HCEC 1CT (cell line): Measurements from ENCODE around the gene RESP18.
"Not testable (repeated sequence)": the region's sequence is repeated elsewhere in the genome, so short reads cannot be mapped to it uniquely, and the experiment has no call there.

Source experiments
- DNase-seq: peaks from one replicate; pipeline ENCODE4 v3.0.0-alpha.2; 2017

RESP18 gene

DNA sequence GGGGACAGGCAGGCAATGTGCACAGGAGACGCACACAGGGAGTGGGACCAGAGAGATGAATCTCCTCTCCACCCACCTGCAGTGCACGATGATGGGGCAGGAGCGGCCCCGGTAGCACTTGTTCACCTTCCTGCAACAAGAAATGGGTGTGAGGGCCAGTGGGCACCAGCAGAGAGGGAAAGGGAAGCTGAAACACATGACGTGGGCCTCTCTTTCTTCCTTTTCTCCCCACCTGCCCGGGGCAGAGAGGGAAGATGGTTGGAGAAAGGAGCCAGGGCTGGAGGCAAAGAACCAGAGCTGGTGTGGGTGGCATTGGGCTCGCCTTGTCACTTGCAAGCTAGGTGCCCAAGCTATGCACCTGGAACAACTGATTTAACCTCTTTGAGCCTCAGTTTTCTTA, 41.1 kb downstream of the RESP18 start:
- DNase-seq: no peak

GRCh38 chr2:219290381-219291171, 42.0 kb downstream of the RESP18 start:
- DNase-seq: no peak

DNA sequence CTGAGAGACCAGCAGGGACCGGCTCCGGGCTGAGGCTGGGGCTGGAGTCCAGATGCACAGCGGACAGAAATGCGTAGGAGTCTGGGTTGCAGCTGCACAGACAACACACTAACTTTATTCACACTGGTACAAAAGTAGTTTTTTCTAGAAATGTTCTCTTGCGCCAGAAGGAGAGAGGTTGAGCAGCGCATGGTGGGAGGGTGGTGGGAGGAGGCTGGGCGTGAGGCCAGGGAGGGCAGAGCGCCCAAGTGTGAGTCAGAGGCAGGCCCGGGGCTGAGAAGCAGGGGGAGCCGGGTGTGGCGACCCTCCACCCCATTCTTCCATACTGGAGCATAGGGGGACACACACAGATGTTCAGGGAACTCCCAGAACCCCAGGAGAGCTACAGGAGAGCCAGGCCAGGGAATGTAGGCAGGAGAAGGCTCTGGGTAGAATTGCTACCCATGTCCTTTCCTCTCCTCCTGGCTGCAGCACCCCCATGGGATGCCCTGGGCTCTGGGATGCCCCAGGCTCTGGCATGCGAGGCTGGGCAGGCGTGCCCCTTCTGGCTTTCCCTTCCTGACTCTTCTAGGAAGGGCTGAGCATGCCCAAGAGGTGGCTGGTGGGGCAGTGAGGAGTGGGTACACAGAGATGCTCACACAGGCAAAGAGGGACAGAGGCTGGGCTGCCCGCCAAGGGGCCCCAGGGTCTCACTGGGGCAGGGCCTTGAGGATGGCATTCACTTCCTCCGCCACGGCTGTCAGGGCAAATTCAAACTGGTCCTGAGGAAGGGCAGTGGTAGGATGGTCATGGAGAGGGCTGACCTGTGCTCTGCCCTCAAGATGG, 42.8 kb downstream of the RESP18 start:
- DNase-seq: peak; percentile 69

DNA sequence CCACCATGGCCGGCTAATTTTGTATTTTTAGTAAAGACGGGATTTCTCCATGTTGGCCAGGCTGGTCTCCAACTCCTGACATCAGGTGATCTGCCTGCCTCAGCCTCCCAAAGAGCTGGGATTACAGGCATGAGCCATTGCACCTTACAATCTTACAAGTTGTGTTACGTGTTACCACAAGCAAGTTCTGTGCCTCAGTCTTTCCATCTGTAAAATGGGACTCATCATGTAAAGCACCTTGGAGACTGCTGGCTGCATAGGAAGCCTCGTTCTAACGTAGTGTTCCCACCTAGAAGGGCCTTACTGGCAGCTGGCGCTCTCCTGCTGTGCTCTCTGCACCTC, 43.4 kb downstream of the RESP18 start:
- no peak for DNase-seq

- no peak for DNase-seq
Observed at GRCh38 chr2:219287580-219288265, 44.8 kb downstream of the RESP18 start.

- DNase-seq: not testable (repeated sequence)
Observed at GRCh38 chr2:219287116-219287440, 45.5 kb downstream of the RESP18 start.

GRCh38 chr2:219286436-219287115, 46.0 kb downstream of the RESP18 start:
- no peak for DNase-seq

- no peak for DNase-seq
Observed at GRCh38 chr2:219285894-219286425, 46.6 kb downstream of the RESP18 start.

DNA sequence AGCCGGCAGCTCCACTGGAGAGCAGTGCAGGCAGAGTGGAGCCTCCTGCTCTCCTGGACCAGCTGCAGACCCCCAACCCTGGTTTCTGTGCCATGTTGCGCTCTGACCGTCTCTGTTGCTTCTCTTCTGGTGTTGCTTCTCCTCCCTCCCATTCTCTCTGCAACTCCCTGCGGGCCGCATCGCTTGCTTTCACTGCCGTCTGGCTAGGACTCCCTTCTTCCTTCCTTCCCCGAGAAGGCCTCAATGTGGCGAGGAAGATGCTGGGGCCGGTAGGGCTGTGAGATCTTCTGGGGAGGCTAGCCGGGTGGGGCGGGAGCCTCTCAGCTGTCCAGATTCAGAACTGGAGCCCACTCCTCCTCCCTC, 47.2 kb downstream of the RESP18 start:
- DNase-seq: no peak

DNA sequence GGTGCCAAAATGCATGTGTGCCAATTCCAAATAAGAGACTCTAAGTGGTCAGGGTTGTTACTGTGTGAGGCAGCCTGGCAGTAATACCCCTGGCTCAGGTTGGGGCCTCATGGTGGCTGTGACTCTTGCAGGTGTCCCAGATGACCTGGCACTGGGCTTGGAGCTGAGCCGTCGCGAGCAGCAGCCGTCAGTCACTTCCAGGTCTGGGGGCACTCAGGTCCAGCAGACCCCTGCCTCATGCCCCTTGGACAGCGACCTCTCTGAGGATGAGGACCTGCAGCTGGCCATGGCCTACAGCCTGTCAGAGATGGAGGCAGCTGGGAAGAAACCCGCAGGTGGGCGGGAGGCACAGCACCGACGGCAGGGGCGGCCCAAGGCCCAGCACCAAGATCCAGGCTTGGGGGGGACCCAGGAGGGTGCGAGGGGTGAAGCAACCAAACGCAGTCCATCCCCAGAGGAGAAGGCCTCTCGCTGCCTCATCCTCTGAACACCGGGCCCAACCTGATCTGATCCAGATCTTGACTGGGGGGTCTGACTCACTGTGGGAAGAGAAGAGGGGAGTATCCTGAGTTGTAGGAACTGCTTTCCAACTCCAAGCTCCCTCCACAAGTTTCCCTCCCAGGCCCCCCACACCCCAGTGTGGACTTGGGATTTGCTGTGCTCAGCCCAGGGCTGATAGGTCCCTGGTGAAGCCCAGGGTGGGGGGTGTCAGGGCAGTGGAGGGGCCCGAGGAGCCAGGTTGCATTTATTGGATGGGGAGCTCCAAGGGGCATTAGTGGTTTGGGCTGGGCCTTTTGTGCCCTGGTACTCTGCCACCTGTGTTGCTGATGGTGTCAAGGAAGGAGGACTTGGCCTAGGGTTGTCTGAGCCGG, 47.8 kb downstream of the RESP18 start:
- DNase-seq: no peak

- DNase-seq: no peak
Observed at GRCh38 chr2:219282943-219283581, 49.5 kb downstream of the RESP18 start.

DNA sequence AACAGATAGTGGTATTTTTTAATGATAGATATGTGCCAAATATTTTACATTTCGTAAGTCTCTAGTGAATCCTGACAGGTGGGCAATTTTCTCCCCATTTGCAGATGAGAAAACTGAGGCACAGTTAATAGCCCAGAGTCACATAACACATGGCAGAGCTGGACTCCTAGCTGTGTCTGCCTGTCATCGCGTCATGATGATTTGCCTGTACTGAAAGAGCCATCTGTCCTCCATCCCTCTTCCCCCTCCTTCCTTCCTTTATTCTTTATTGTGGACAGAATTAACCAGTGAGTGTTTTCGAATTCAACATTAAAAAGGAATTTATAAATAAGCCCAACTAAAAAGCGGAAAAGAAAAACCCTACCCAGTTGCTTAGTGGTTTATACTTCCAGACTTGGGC, 50.2 kb downstream of the RESP18 start:
- DNase-seq: no peak

DNA sequence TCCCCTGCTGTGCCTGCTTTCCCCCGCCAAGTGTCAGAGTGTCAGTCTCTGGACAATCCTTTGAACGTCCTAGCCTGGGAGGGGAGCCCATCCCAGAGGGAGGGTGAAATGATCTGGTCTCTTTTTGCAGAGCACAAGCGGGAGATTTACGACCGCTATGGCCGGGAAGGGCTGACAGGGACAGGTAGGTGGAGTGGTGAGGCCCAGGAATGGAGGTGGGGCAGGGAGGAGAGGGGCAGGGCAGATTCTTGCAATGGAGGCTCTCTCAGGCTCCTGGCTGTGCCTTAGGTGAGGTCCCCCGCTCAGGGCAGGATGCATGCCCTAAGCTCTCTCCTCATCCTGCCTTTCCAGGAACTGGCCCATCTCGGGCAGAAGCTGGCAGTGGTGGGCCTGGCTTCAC, 51.0 kb downstream of the RESP18 start:
- no peak for DNase-seq

DNA sequence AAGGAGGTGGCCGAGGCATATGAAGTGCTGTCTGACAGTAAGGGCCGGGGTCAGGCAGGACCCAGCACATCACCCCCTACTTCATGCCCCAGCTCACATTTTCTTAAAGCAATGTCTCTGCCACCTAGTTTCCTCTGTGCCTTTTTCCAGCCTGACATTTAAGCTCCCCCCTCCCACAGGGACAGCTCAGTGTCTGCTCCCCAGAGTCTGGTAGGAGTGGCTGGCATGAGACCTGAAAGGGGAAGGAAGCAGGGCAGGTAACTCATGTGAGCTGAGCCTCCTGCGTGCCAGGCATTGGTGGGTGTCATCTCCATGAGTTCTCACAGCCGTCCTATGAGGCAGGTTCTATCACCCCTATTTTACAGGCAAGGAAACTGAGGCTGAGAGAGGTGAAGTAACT, 51.9 kb downstream of the RESP18 start:
- DNase-seq: no peak

GRCh38 chr2:219279916-219280516, 52.5 kb downstream of the RESP18 start:
- no peak for DNase-seq

GRCh38 chr2:219279151-219279915, 53.2 kb downstream of the RESP18 start, which contains the start of gene DNAJB2:
TSS of gene DNAJB2 (plus strand) at chr2:219279366. CDS start at chr2:219279834, 468 bp downstream.
- peak; percentile 99 for DNase-seq

GRCh38 chr2:219278655-219279150, 53.8 kb downstream of the RESP18 start:
- DNase-seq: no peak

DNA sequence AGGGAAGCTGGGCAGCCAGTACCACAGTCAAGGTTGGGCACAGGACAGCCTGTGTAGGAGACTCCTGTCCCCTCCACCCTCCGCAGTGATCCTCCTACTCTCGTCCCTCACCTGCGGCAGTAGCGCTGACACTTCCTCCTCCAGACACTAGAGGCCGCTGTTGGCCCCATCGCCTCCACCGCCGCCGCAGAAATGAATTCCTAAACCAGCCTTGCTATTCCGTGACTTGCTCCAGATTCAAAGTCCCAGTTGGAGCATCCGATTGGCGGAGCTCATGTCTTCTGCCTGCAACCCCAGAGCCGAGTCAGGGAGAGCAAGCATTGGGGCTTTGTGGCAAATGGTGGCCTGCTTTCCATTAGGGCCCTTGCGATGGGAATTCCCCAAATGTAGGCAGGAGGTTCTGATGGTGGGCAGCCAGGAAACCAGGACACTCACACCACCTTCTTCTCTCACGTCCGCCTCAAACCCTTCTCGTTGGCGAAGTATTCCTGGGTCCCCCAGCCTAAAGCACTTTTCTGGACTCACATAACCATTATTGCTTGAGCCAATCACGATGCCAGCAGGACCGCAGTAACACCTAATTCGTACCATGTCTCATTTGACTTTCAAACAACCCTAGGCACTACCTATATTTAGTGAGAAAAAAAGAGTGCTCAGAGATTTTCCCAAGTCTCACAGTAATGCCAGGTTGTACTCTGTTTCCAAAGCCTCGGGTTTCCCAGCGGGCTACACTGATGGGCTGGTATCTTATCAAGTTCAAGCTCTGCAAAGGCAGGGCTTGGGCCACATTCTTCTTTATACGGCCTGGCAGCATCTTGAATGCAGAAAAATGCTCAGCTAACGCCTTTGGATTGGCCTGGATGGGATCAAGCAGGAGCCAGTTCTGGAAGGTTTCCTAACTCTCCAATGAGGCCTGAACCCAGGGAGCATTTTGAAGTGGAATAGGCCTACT, 54.6 kb downstream of the RESP18 start:
- peak; percentile 65 for DNase-seq
